NB4 (cell line): ENCODE results near the gene AXDND1.

Source experiments
- POLR2A ChIP-seq: IDR thresholded peaks from 2 replicates; pipeline ENCODE4 v1.6.1; 2011; ENCODE audit warnings: mild to moderate bottlenecking; ENCODE audit not compliant: insufficient read length; ENCODE audit errors: extremely low read depth
- TF ChIP-seq, protein P1 (sequence below): IDR thresholded peaks from one replicate; pipeline ENCODE4 v1.5.1; 2012; ENCODE audit warnings: low read depth, low read length

DNA sequence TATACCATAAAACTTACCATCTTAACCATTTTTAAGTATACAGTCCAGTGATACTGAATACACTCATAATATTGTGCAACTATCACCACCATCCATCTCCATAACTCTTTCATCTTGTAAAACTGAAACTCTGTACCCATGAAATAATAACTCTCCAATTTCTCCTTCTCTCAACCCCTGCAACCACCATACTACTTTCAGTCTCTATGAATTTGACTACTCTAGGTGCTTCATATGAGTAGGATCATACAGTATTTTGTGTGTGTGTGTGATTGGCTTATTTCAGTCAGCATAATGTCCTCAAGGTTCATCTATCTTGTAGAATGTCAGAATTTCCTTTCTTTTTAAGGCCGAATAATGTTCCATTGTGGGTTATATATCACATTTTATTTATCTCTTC, 192.3 kb downstream of the AXDND1 start:
- TF ChIP-seq, protein P1, sequence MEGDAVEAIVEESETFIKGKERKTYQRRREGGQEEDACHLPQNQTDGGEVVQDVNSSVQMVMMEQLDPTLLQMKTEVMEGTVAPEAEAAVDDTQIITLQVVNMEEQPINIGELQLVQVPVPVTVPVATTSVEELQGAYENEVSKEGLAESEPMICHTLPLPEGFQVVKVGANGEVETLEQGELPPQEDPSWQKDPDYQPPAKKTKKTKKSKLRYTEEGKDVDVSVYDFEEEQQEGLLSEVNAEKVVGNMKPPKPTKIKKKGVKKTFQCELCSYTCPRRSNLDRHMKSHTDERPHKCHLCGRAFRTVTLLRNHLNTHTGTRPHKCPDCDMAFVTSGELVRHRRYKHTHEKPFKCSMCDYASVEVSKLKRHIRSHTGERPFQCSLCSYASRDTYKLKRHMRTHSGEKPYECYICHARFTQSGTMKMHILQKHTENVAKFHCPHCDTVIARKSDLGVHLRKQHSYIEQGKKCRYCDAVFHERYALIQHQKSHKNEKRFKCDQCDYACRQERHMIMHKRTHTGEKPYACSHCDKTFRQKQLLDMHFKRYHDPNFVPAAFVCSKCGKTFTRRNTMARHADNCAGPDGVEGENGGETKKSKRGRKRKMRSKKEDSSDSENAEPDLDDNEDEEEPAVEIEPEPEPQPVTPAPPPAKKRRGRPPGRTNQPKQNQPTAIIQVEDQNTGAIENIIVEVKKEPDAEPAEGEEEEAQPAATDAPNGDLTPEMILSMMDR, result no peak
- no peak for TF ChIP-seq POLR2A
